GM04504 (cell line): ENCODE data around the gene CDH15.
"Not testable (repeated sequence)": the region's sequence is repeated elsewhere in the genome, so short reads cannot be mapped to it uniquely, and the experiment has no call there.

ENCODE experiments used
- DNase-seq: peaks from one replicate; pipeline ENCODE4 v3.0.0-alpha.2; 2012; ENCODE audit warnings: low read depth

CDH15 gene

DNA sequence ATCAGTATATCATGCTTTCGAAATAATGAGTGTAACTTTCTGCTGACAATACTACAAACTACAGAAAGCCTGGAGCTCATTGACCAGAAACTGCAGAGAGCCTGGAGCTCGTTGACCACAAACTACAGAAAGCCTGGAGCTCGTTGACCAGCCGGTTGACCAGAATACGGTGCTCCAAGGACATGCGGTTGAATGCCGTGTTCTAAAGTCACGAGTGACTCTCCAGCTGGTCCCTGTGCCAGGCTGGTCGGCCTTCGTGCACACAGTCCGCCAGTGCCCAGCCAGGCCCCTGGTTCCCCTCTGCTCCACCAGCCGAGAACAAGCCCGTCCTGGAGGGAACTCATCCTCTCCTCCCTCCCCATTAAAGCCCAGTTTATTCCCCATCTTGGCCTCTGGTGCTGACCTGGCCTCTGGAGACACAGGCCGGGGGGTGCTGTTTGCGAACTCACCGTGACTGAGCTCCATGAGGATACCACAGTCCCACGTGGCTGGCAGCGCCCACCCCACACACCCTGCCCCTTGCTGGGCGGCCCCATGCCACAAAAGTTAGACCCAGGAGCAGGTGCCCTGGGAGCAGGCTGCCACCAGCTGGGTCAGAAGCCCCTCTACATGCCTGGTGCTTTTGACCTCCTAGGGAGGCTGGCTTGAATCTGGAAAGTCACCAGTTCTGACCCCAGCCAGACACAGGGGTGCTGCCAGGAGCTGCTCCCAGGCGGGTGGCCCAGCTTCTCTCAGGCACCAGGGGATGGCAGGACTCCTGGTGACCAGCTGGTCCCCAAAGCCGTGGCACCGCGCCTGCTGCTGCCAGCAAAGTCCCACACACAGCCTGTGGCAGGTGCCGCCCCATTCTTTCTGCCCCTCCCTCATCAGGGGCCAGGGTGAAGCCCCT is 15.5 kb upstream of the CDH15 start:
- peak; percentile 11 for DNase-seq

DNA sequence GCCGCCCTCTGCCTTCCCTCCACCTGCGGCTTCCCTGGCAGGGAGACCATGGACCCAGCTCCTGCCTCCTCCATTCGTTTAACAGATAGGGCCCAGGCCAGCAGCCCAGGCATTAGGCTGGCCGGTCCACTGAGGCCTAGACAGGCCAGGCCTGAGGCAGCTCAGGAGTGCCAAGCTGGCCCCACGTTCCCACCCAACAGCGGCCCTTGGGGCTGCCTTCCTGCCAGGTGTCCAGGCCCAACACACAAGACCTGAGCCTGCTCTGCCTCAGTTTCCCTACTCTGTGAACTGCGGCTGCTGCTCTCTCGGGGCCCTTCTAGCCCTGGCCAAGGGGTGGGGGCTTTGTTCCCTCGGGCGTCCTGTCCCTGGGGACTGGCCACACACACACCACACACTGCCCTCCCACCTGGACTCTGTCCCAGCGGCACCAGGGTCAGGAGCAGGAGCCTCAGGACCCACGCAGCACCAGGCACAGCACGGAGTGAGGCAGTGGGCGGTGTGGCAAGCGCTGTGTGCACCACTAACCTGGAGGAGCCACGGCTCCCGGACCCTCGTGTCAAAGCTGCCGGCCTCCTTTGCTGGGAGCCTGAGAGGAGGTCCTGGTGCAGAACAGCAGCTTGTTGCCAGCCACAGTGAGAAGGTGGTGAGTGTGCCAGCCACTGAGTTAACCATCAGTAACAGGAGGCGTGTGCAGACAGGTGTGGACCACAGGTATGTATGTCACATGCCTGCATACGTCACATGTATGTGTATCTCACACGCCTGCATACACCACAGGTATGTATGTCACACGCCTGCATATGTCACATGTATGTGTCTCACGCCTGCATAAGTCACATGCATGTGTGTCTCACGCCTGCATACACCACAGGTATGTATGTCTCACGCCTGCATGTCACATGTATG is 14.6 kb upstream of the CDH15 start:
- no peak for DNase-seq

DNA sequence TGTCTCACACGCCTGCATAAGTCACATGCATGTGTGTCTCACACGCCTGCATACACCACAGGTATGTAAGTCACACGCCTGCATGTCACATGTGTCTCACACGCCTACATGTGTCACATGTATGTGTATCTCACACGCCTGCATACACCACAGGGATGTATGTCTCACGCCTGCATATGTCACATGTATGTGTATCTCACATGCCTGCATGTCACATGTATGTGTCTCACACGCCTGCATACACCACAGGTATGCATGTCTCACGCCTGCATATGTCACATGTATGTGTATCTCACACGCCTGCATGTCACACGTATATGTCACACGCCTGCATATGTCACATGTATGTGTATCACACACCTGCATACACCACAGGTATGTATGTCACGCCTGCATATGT is 13.8 kb upstream of the CDH15 start:
- DNase-seq, result no peak

- DNase-seq, result no peak
These were observed 12.3 kb upstream of the CDH15 start for GRCh38 chr16:89159066-89159849.

DNA sequence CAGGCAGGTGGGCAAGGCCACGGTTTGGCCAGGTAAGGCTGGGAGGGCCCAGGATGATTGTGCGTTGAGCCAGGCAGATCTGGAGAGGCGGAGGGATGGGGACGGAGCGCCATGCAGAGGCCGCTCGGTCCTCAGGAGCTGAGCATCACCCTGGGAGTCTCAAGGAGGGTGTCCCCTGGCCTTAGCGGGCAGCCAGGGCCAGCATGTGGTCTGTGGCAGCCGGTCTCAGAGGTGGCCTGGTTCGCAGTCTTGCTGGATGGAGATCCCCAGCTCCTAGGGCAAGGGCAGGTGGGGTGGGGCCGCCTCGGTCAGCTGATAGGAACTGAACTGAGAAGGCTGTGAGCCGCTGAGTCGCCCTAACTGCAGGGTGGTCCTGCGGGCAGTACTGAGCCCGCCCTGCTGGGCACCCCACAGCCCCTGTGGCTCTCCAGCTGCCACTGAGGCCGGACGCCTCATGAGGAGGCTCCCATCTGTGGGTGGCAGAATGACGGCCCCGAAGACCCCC is 11.6 kb upstream of the CDH15 start:
- no peak for DNase-seq

- DNase-seq, result no peak
These were observed 10.4 kb upstream of the CDH15 start for GRCh38 chr16:89160977-89161701.

DNA sequence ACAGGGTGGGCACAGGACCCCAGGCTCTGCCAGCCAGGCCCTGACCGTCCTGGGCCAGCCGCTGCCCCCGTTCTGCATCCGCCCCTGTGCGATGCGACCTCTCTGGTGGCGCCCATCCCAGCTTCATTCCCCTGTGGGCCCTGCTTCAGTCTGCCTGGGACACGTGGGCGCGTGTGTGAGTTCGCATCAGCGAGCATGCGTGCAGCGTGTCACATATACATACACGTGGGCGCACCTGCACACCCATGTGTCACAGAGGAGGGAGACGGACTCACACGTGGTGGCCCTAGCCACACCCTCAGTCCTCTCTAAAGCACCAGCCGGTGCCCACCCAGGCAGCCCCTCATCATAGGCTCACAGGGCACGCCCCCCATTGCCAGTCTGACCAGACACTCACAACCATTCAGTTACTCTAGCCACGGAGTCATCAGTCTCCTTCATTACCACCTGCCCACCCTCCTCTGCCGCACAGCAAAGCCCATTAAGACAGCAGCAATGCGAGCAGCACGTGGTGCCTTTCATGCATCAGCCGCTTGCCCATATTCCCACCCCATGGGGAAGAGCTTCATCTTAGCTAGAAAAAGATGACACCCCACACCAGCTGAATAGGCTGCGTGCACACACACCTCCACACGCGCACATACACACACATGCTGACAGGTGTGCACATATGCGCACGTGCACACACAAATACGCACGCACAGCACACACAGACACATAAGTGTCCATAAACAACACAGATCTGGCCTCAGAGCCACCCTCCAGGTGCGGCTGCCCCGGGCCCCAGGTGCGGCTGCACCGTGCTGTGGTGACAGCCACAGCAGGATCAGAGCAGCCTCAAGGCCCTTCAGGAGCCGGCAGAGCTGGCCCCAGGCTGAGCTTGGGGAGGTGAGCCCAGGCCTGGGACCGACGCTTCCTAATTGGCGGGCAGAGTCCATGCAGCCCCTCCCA is 9.5 kb upstream of the CDH15 start:
- no peak for DNase-seq

DNA sequence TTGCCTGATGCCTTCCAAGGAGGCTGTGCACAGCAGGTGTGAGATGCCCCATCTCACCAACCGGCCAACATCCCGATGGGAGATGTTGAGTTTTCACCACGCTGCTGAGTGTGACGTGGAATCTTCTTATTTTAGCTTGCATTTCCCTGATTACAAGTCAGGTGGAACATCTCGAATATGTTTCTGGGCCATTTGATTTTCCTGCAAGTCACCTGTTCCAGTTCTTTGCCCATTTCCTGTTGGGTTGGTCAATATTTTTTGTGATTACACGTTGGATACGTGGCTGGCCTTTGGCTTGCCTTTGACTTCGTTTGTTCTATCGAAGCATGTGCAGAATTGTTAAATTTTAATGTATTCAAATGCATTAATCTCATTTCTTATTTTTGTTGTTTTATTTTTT is 8.3 kb upstream of the CDH15 start:
- no peak for DNase-seq

DNA sequence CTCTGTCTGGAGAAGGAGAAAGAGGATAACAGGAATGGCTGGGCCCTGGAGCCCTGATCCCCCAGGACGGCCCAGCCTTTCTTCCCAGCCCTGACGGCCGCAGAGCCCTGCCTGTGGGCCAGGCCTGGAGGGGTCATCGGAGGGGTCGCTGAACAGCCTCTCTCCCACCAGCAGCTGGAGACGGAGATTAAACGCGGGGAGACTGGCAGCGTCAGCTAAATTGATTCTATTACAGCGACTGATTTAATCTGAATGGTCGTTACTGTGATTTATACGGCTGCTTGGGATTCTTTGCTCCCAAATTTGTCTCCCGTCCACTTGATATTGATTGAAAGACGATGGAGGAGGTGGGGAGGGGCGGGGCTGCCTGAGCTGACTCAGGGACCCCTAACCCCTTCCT is 7.1 kb upstream of the CDH15 start:
- no peak for DNase-seq

- no peak for DNase-seq
These were observed 6.5 kb upstream of the CDH15 start for GRCh38 chr16:89164847-89165680.

- DNase-seq, result not testable (repeated sequence)
These were observed 5.9 kb upstream of the CDH15 start for GRCh38 chr16:89165681-89165979.

DNA sequence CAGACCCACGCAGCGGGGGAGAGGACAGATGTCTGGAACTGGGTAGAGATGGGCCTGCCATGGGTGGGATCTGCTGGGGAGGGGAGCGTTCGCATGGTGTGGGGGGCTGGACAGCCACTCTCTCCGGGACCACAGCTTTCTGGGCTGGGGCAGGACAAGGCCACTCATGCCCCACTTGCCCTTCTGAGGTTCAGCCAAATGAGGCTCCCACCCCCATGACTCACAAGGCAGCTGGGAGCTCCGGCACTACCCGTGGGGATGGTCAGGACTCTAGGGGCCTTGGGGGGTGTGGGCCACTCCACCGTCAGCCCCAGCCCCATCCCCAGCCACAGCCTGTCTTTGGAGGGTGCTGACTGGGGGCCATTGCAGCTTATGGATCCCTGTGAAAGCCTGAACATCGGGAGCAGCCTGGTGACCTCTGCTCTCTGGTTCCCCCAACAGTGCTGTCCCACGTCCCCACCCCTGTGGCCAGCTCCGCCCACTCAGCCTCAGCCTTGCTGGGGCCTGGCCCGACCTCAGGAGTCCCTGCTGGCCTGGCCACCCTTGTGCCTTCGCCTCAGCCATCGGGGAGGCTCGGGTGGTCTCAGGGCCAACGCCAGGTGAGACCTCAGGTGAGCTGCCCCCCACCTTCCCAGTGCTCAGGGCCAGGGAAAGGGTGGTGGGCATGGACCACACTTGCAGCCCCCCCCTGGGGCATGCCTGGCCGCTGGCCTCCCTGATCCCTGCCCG is 4.7 kb upstream of the CDH15 start:
- no peak for DNase-seq

DNA sequence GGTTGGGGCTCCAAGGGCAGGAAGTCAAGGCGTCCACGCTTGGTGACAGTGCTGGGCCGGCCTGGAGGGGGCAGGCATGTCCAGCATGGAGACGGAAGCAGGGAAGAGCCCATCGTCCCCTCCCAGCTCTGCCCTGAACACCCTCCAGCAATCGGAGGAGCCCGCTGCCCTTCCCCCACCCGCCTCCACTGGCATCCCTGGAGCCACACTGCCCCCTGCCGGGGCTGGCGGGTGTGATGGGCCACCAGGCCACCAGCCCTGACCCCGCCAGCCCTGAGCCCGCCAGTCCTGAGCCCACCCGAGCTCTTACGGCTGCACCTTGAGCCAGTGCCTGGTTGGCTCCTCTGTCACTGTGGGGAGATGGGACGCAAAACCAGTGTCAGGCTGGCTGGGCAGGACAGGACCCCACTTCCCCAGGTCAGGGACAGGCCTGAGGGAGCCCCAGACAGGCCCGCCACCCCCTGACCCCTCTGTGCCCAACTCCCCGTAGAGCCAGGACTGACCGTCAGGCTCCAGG is 4.1 kb upstream of the CDH15 start:
- DNase-seq, result peak; percentile 37

DNA sequence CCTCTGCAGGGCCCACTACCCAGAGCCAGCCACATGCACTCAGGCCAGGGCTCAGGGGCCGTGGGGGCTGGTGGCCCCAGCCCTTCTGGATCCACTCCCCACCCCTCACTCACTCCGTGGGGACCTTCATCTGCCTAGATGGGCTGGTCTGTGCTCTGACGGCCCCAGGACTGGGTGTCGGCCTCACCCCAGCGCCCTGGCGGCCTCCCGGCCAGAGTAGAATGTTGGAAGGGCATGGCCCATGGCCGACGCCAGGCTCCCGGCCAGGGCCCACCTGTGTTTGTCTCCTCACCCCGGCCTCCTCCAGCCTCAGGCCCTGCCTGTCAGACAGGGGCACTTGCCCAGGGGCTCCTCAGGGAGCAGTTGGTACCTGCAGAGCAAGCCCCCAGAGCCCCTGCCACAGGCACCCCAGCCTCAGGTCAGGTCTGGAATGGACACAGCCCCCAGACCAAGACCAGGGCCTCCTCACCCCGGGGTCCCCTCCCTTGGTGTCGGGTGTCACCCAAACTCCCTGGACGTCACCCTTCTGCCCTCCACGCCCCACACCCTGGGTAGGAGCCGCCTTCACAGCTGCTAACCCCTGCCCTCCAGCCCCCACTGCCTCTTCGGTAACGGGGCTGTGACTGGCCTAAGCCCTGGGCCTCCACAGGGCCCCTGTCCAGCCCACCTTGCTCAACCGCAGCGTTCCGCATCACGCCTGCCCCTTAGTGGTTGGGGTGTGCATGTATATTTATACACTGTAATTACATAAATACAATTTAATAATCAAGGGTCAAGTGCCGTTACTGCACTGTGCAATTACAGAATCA is 3.0 kb upstream of the CDH15 start:
- no peak for DNase-seq

DNA sequence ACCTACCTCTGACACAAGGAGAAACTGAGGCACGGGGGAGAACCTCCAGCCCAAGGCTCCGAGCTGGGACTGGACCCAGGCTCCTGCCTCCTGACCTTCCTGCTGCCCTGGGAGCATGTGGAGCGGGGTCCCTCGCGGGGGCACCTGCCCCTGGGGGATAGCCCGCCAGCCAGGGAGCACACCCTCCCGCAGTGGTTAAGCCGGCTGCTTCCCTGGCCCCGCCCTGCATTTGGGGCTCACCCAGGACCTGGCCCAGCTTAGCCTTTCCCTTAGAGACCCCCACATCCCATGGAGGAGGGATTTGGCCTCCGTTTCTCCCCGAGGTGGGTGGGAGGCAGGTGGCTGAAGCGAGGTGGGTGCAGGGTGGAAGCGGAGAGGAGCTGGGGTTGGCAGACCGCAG is 1.8 kb upstream of the CDH15 start:
- no peak for DNase-seq

DNA sequence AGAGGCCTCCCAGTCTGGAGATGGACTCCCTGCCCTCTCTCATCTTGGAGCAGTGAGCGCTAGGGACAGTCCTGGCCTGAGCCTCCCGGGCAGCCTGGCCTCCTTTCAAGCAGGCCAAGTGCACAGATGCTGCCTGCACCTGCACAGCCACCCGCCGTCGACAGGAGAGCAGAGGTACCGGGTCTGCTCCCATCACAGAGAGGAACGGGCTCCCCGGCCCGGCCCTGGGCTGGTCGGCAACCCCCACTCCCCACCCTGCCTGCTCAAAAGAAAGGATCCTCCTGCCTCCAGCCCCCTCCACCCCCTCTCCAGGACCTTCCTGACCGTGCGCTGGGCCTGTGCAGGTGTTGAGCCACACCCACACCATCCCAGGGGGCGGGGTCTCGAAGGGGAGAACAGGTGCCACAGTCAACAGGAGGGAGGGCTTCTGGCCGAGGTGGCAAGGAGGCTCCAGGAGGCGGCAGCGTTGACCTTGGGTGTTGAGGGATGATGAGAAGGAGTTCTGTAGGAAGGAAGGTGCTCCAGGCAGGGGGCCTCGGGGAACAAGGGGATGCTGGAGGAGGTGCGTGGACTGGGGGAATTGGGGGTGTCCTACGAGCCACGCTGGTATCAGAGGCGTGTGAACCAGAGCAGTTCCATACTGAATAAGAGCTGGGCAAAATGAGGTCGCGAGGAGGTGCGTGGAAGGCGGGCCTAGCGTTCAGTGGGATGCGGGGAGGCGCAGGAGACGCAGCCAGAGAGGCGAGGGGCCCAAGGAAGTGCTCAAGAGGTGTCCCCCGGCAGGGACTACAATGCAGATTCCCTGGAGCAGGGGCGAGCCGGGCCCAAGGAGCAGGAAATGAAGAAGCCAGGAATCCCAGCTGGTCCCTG is 967 bp upstream of the CDH15 start:
- no peak for DNase-seq

- no peak for DNase-seq
These were observed 601 bp downstream of the CDH15 start for GRCh38 chr16:89172171-89172527.
